Activated T-helper 1 cell treated with Interleukin-2 at 50 U/mL for 16 hours (primary cell): ENCODE measurements around the gene BMF.

Experiments used
- DNase-seq: peaks from one replicate; pipeline ENCODE4 v3.0.0-alpha.2; 2020; ENCODE audit warnings: low read depth

BMF gene

DNA sequence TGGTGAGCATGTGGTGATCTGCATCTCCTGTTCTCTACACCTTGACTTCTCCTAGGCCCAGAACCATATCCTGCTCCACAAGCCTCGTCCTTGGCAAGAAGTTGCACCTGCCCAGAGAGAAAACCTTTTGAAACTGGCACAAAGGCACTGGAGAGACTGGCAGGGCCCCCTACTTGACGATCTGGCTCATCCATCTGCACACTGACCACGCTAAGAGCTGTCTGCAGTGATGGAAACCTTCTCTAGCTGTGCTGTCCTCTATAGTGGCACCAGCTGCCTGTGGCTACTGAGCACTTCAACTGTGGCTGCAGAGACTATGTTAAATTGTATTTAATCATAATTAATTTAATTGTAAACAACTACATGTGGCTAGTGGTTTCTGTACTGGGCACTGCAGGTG, 43.5 kb downstream of the BMF start:
- no peak for DNase-seq

DNA sequence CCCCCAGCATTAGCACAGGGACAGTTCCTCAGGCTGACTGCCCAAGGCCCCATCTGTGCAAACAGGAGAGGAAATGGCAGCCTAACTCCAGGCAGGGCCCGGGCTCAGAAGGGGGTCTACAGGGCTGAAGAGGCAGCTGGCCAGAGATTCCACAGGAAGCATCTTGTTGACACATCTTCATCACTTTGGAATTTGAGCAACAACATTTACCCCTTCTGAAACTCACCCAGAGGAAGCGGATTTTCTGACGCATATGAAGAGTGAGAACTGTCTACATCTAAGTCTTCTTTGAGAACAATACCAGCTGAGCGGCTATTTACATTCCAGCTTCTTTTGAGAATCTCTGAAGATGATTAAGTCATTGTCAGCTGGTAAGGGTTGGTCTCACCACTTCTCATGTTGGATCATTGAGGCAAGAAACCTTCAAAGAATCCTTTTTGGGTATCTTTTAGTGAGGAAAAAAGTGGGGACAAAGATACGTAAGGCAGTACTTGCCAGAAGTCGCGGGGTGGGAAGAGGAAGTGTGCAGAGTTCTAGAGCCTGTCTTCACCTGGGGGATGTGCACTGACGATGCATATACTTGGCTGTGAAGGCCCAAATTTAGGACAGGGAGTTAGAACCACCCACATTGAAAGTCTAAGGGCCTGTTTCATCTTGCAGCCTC, 44.3 kb downstream of the BMF start:
- DNase-seq, result no peak

GRCh38 chr15:40063563-40064011, 45.1 kb downstream of the BMF start:
- no peak for DNase-seq

DNA sequence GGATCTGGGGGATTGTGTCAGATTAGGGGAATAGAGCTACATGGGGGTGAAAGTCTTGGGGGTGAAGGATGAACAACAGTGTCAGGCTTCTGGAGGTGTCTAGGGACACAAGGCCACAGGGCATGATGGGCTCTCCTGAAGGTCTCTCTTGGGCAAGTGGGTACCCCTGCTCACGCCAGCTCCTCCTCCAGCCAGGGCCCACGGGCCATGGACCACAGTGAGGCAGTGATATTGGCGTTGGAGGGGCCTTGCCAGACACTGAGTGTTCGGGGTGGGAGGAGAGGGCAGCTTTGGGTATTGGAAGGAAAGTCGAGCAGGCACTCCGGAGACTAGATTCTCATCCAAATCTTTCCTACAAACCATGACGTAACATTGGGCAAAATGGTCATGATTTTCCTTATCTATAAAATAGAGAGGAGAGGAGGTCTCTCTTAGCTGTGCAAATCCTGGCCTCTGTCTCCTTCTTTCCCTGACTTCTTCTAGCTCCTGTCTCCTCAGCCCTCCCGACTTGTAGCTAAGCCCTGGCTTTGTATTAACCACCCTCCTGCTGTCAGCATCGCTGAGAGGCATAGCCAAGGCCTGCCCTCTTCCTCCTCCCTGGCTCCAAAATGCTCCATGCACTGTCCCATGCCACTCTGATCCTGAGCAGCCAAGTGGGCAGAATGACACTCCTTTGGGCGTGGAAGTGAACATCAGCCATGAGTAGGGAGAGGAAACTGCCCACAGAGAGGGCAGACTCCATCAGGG, 45.7 kb downstream of the BMF start:
- no peak for DNase-seq

- no peak for DNase-seq
These were observed 47.3 kb downstream of the BMF start for GRCh38 chr15:40061212-40061901.

DNA sequence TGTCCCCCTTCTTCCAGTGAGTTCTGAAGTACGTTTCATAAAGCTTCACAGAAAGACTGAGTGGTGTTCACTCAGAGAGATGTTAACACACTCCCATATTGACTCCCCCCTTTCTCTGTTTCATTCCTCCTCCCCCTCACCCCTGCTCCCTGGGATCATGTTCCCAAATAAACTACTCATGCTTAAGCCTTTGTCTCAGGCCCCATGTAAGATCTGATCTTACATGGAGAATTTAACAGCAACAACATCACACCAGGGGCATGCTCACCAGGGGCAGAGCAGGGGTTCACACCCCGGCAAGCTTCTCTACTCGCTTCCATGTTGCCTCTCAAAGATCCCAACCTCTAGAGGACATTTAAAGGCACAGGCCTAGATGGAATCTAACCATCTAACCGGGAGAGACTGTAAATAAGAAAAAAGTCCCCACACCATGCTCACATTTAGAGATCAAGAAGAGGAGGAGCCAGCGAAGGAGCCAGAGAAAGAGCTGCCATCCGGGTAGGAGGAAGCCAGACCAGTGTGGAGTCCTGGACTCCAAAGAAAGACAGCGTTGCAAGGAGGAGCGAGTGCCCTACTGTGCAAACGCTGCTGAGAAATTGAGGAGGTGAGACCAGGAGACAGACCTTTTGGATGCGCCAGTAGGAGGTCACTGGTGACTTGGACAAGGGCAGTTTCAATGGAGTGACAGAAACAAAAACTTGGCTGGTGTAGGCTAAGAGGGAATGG, 48.3 kb downstream of the BMF start:
- no peak for DNase-seq

DNA sequence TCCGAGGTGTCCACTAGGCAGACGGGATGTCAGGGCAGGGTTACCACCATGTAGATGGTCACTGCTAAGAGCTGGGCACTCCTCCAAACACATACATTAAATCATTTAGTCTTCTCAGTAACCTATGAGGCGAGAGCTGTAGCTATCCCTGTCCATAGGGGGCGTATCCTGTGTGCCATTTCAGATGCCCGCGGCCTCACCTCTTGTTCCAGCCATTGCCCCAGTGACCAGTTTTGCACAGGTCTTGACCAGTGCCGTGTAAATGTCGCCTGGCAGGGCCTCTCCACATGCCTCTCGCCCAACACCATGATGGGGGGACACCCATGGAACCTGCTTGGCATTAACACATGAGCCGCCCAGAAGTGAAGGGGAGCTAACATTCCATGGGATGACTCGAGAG, 48.9 kb downstream of the BMF start:
- DNase-seq, result no peak

GRCh38 chr15:40058476-40059140, 50.1 kb downstream of the BMF start:
- DNase-seq, result no peak

DNA sequence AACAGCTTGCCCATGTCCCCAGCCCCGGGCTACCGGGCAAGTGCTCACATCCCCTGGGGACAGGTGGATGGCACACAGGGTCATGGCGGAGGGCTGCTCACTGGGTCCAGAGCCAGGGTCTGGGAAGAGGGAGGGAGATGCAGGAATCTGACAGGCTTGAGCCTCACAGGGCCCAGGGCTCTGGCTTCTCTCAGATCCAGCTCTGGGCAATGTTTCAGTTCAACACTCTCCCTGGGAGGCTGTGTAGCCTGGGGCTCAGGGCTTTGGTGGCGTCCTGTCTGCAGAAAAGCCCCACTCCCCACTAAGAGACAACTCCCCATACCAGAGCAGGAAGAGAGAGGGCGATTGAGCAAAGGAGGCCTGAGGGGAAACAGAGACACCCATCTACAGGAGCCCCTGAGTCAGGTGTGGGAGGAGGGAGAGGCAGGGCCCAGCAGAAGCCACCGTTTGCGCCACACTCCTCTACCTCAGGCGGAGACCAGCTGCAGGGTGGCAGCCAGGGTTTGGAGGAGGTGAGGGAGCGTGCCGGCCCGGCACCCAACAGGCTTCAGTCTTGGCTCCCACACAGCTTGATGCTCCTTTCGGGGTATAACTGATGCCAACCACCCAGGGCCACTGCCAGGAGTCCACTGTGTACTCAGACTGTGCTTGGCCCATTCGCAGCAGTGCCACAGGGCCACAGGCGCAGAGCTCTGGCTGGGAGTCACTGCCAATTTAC, 52.9 kb downstream of the BMF start:
- DNase-seq, result no peak

DNA sequence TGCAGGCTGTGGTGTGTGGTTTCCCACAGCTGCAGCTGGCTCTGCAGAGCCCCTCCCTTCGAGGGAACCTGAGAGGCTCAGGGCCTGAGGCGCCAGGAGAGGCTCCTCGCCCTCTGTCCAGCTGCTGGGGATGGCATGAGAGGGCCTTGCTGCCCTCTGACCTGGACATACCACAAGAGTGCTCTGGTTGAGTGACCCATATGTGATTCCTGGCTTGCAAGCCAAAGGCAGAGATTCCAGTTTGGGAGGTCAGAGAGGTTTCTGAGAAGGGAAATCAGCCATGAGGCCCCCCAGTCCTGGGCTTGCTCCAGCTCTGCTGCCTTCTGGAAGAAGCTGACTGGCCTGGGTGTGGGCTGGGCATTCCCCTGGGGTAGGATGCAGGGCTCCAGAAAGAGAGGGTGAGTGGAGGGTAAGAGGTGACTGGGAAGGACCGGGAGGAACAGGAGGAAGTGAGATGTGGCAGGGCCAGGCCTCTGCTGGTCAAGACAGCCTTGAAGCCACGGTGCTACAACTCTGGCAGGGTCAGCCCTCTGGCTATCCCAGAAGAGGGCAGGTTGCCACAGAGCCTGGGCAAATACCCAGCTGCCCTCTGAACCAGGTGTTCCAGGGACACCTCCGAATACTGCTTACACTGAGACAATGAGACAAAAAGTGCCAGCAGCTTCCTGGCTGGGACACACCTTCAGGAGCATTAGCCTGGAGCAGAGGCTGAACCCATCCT, 53.7 kb downstream of the BMF start:
- DNase-seq, result no peak

- DNase-seq, result no peak
These were observed 54.1 kb downstream of the BMF start for GRCh38 chr15:40054605-40054854.

DNA sequence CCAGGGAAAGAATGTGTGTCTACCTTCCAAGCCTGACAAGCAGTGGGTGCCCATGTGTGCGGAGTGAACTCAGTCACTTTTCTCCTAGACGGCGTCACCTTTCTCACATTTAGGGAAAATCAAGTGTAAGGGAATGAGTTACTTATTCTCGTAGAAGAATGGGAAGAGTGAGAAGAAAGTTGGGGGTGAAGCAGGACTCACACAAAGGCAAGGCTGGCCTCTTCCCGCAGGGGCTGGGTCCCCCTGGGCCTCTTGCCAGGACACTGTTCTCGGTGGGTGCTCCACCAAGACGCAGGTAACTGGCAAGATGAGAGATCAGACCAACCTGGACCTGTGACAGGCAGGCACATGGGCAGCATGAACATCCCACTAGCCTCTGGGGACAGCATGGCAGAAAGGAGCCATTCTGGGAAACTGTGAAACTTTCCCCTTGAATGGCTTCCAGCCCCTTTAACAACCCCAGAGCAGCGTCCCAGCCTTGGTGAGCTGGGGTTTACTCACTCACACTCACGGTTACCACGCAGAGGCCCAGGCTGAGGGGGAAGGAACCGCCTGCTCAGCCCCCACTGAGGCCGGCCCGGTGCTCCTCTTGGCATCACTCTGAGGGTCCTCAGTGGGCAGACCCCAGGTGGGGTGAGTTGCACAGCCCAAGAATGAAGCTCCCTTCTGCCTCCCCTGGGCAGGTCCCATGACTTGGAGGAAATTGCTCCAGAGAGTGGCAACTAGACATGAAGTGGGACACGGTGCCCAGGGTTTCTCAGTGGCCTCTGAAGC, 54.7 kb downstream of the BMF start:
- DNase-seq, result no peak

DNA sequence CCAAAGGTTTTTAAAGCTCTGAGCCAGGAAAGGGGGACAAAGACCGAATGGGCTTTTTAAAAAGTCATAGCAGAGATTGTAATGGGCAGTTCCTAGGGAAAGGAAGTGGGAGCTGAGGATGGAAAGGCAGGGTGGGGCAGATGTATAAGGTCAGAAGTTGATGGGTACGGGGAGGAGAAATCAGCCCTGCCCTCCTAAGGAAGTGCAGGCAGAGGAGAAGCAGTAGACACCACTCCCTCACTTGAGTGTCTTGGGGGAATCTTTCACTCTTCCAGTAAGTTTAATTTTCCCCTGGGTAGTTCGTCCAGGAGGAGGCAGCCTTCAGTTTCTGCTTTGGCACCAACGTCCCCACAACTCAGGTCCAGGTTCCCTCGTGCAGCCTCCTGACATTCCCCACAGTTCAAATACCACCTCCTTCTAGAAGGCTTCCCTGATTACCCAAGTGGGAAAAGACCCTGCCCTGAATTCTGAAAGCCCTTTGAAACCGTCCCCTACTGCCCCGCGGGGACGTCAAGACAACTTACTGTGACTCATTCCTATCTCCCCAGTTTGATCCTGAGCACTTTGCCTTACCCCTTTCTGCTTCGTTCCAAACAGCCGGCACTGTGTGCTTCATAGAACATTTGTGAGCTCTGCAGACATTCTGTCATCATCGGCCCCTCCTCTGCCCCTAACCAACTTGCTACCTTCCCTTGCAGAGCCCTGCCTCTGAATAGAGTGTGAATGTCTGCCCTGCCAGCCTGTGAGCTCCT, 55.4 kb downstream of the BMF start:
- no peak for DNase-seq

GRCh38 chr15:40052604-40053003, 56.1 kb downstream of the BMF start:
- DNase-seq, result no peak

GRCh38 chr15:40051616-40052415, 56.9 kb downstream of the BMF start:
- no peak for DNase-seq

DNA sequence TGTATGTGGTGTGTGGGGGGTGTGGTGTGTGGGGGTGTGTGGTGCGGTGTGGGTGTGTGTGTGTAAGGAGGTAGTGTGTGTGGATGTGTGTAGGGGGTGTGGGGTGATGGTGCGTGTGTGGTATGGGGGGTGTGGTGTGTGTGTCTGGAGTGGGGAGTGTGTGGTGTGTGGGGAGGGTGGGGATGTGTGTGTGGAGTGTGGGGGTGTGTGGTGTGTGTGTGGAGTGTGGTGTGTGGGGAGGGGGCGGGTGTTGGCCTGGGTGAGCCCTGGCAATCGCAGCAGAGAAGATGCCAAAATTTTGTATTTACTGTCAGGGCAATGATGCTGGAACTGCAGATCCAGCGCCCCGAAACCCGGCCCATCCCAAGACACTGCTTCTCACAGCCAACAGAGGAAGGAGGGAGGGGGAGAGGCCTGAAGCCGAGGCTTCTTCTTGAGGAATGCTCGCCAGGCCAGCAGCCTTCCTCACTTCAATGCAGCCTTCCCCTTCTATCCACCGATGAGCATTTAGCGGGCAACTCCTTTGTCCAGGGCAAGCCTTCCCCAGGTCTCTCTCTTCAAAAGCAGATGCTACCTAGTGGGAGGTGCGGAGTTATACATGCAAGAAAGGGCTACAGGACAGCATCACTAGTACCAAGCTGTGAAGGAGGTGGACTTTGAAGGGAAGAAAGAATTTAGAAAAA, 57.8 kb downstream of the BMF start:
- no peak for DNase-seq

DNA sequence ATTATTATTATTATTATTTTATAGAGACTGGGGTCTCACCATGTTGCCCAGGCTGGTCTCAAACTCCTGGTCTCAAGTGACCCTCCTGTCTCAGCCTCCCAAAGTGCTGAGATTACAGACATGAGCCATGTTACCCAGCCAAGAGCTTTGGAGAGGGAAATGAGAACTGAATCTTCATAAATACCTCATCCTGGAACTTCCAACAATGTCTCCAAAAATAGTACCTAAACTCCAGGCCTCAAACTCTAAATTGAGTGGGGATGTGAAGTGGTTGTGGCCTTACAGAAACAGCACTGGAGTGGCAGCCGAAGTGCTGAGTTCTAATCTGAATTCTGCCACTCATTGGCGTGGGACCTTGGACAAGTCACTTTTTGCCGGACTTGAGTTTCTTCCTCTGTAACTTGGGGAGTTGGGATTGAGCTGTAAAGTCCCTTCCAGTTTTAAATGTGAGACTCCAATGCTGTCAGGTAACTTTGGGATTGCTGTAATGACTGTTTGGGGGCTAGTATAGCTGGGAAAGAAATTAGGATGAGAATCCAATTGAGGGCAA, 59.7 kb downstream of the BMF start:
- DNase-seq, result no peak
